ENCODE results near the gene CCS. TPM values are rescaled to one million over a fixed set of nuclear protein-coding genes. Genes with fewer than 3 reads are reported as not detected.
"Not testable (repeated sequence)": the region's sequence is repeated elsewhere in the genome, so short reads cannot be mapped to it uniquely, and the experiment has no call there.

Gene CCS
- total RNA-seq, 1 experiment from 2014 or later = 28.5 TPM

GRCh38 chr11:66591175-66591574 lies 1.8 kb upstream of the CCS start:
- DNase-seq (ENCODE audit: low read depth) = no peak

GRCh38 chr11:66593303-66593635 lies 284 bp downstream of the CCS start:
- DNase-seq (ENCODE audit: low read depth) = no peak

DNA sequence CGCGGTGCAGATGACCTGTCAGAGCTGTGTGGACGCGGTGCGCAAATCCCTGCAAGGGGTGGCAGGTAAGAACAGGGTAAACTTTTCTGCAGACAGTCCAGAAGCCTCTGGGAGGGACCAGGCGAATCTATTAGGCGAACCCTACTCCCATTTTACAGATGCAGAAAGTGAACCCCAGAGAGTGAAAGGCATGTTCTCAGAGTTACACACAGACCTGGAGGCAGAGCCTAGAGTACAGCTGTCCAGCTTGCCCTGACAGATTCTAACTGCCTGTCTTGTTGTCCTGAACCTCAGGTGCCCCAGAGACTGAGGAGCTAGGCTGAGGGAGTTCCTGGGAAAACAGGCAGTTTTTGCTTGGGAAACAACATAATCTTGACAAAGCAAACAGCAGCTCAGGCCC lies 665 bp downstream of the CCS start:
- DNase-seq (ENCODE audit: low read depth) = no peak

GRCh38 chr11:66595245-66595904 lies 2.4 kb downstream of the CCS start:
- peak; percentile 25 for DNase-seq (ENCODE audit: low read depth)

DNA sequence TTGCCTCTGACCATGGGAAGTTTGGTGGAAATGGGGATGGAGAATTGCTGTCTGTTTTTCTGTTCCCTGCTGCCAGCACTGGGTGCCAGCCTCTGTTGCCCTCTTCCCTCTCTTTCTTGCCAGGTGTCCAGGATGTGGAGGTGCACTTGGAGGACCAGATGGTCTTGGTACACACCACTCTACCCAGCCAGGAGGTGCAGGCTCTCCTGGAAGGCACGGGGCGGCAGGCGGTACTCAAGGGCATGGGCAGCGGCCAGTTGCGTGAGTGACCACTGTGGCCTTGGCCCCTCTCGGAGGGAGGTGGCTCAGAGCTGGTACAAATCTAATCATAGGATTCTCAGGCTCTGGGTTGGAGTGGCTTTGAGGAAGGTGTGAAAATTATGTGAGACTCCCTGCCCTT lies 6.0 kb downstream of the CCS start:
- no peak for DNase-seq (ENCODE audit: low read depth)

- no peak for DNase-seq (ENCODE audit: low read depth)
Measured at GRCh38 chr11:66600219-66600618, 7.2 kb downstream of the CCS start.

GRCh38 chr11:66600631-66601233 lies 7.7 kb downstream of the CCS start:
- DNase-seq (ENCODE audit: low read depth) = no peak

- DNase-seq (ENCODE audit: low read depth) = no peak
Measured at GRCh38 chr11:66603072-66603471, 10.1 kb downstream of the CCS start.

DNA sequence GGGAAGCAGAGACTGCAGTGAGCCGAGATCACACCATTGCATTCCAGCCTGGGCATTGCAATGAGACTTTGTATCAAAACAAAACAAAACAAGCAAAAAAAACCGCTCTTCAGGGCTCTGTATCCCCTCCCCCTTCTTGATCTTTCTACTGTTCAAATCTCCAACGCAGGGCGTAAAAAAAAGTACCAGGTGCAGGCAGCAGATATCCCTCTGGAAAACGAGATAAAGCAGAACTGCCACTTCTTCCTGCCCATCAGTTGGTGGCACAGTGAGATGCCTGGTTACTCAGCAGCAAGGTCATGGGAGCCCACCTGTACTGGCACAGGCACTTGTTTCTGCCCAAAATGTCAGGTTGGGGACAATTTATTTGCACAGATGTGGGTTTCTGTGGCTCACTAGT lies 11.2 kb downstream of the CCS start:
- no peak for DNase-seq (ENCODE audit: low read depth)

DNA sequence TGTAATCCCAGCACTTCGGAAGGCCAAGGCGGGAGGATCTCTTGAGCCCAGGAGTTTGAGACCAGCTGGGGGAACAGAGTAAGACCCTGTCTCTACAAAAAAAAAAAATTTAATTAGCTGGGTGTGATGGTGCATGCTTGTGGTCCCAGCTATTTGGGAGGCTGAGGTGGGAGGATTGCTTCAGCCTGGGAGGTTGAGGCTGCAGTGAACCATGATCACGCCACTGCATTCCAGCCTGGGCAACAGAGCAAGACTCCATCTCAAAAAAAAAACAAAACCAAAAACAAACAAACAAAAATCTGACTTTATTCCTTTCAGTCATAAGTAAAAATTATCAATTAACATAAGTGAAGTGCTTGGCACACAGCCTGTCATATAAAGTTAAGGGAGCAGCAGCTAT lies 13.6 kb downstream of the CCS start:
- not testable (repeated sequence) for DNase-seq (ENCODE audit: low read depth)

DNA sequence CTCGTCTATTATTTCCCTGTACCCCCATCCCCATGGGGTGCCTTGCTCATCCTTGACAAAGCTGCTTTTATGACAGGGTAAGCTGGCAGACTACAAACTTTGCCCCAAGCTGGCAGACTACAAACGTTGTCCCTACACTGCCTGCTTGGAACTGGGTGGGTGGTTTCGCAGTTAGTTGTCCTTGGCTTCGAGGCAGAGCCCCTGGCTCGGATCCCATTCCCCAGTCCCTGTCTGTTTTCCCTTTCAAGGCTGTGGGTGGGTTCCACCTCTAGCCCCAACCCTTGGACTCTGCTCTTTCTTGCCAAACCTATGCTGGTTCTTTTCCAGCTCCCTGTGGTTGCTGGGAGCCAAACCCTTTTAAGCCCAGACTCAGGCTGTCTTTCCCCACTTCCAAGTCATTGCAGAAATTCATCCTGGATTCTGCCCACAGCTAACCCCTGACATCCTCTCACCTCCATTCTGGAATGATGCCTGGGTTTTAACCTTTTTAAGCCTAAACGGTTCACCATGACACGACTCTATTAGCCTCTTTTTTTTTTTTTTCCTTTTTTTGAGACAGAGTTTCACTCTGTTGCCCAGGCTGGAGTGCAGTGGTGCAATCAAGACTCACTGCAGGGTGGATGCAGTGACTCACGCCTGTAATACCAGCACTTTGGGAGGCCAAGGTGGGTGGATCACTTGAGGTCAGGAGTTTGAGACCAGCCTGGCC lies 14.3 kb downstream of the CCS start:
- peak; percentile 88 for DNase-seq (ENCODE audit: low read depth)

GRCh38 chr11:66609721-66610617 lies 17.0 kb downstream of the CCS start:
- DNase-seq (ENCODE audit: low read depth) = no peak

DNA sequence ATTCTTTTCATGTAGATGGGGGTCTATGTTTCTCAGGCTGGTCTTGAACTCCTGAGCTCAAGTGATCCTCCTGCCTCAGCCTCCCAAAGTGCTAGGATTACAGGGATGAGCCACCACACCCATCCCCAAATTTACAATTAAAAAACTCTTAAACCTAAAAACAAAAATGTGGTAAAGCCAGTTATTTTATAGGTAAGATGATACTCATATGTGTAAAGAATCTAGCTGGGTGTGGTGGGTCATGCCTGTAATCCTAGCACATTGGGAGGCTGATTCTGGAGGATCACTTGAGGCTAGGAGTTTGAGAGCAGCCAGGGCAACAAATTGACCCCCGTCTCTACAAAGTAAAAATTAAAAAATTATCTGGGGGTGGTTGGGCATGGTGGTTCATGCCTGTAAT lies 19.5 kb downstream of the CCS start:
- no peak for DNase-seq (ENCODE audit: low read depth)

- no peak for DNase-seq (ENCODE audit: low read depth)
Measured at GRCh38 chr11:66614073-66614472, 21.1 kb downstream of the CCS start.

GRCh38 chr11:66616379-66617154 lies 23.6 kb downstream of the CCS start, which contains the start of gene RBM14:
Gene RBM14 (plus strand): TSS chr11:66616630. CDS start chr11:66616721, 91 bp downstream.
- DNase-seq (ENCODE audit: low read depth) = peak; percentile 99

DNA sequence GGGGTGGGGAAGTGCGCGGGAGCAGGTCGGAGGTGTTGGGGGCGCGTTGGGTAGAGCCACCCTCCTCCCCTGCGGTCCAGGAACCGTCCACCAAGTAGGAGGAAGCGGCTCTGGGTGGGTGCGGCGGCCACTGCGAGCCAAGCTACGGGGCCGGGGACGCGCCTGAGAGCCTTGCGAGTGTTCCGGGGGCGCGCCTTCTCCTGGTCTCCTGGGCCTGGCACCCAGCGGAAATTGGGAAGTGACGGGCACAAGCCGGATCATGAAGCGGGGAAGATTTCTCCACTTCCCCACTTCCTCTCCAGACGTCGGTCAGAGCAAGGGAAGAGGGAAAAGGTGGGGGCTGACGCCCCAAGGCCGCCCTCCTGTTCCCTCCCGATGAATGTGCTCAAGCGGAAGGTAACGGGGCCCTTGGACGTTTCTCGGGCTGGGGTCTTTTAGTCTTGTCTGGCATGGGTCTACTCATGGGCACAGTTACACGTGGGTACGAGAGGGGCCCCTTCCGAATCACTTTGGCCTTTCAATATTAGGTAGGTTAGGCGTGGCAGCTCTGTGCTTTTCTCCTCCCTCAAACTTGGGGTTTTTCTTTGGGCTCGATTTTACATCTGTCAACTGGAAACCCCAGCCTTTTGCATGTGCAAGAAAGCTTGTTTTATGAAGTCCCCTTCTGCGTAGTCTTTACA lies 24.3 kb downstream of the CCS start:
- peak; percentile 53 for DNase-seq (ENCODE audit: low read depth)

- DNase-seq (ENCODE audit: low read depth) = peak; percentile 45
Measured at GRCh38 chr11:66619080-66619554, 26.1 kb downstream of the CCS start.

DNA sequence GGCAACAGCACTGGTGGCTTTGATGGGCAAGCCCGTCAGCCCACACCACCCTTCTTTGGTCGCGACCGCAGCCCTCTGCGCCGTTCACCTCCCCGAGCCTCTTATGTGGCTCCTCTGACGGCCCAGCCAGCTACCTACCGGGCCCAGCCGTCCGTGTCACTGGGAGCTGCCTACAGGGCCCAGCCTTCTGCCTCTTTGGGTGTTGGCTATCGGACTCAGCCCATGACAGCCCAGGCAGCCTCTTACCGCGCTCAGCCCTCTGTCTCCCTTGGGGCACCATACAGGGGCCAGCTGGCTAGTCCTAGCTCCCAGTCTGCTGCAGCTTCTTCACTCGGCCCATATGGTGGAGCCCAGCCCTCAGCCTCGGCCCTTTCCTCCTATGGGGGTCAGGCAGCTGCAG lies 31.5 kb downstream of the CCS start:
- no peak for DNase-seq (ENCODE audit: low read depth)

- DNase-seq (ENCODE audit: low read depth) = no peak
Measured at GRCh38 chr11:66625041-66625751, 32.2 kb downstream of the CCS start.

DNA sequence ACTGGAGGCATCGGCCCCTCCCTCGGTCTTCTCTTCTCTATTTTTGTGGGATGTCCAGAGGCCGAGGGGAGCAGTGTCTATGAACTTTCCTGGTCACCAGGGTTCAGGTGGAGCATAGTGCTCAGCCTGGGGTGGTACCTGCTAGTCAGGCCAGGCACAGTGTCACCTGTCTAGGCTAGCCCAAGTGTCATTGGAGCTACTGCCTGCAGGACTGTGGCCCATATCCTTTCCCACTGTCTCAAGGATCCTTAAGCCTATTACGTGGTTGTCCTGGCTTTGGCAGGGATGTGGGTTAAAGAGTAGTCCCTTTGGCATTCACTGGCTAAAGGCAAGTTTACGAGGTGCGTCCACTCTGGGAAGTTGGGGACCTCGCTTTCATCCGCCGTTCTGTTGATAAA lies 32.8 kb downstream of the CCS start:
- no peak for DNase-seq (ENCODE audit: low read depth)
